Muscle of leg (tissue), 9 donors: ENCODE measurements around the gene FOXF2. TPM values are rescaled to one million over a fixed set of nuclear protein-coding genes. Genes with fewer than 3 reads are reported as not detected.

ENCODE experiments used
- polyA plus RNA-seq, 8 donors: library from polyadenylated mRNA; unstranded; fragments of 120-200 nt; gene quantifications; one replicate each; pipeline versions ENCODE4 v1.2.1 to v1.2.3, GENCODE V29; 2013; ENCODE audit warnings: inconsistent platforms in 1 of 8, low replicate concordance in 1 of 8; ENCODE audit not compliant: insufficient read length in 8 of 8, insufficient read depth in 1 of 8
- total RNA-seq: library from RNA; stranded (reverse); fragments of 120-200 nt; gene quantifications from one replicate; pipeline ENCODE4 v1.2.4, GENCODE V29; 2013

FOXF2 gene
- total and polyA plus RNA-seq, 9 donors: 0.18 to 4.0 (median 0.37) TPM

Other genes starting within 250 kb of the FOXF2 start
- gene FOXQ1, start 77.5 kb upstream of the FOXF2 start, total RNA-seq: 0.04 TPM
- under 1 TPM in 4 of 8 donors, not detected in 4; 0.07 to 0.44 (median 0.09) TPM for gene FOXQ1, start 77.5 kb upstream of the FOXF2 start, polyA plus RNA-seq
- 1.2 TPM for gene FOXC1, start 220.3 kb downstream of the FOXF2 start, total RNA-seq
- gene FOXC1, start 220.3 kb downstream of the FOXF2 start, polyA plus RNA-seq: 1 to 10 TPM; 1.1 to 4.1 (median 2.4) TPM